Fibroblast of lung (primary cell): ENCODE measurements around the gene XKR7. TPM values are rescaled to one million over a fixed set of nuclear protein-coding genes. Genes with fewer than 3 reads are reported as not detected.

Experiments
- DNase-seq, 2 donors: peaks; one replicate each; pipeline versions ENCODE4 v3.0.0 to v3.0.0-alpha.2; 2010; ENCODE audit warnings: low read depth in 2 of 2
- H2AFZ ChIP-seq: 2 replicates; pipeline ENCODE4 v1.5.1; 2012; ENCODE audit warnings: low read length, control low read depth, inconsistent platforms
- H3K27ac ChIP-seq: 2 replicates; pipeline ENCODE4 v1.5.1; 2011; ENCODE audit warnings: low read length, control low read depth; ENCODE audit not compliant: insufficient read depth
- H3K27me3 ChIP-seq: 2 replicates; pipeline ENCODE4 v1.5.1; 2011; ENCODE audit warnings: mild to moderate bottlenecking, low read length; ENCODE audit not compliant: control insufficient read depth, insufficient read depth
- H3K36me3 ChIP-seq: 2 replicates; pipeline ENCODE4 v1.5.1; 2011; ENCODE audit warnings: low read length; ENCODE audit not compliant: control insufficient read depth, insufficient read depth
- H3K4me1 ChIP-seq: 2 replicates; pipeline ENCODE4 v1.5.1; 2011; ENCODE audit warnings: low read length; ENCODE audit not compliant: control insufficient read depth, insufficient read depth; ENCODE audit errors: extremely low read depth
- H3K4me2 ChIP-seq: 2 replicates; pipeline ENCODE4 v1.5.1; 2011; ENCODE audit warnings: low read length, control low read depth; ENCODE audit not compliant: insufficient read depth; ENCODE audit errors: extremely low read depth
- H3K4me3 ChIP-seq, 4 experiments: fragments of 200-600 bp in 1 of 4; sonication (generic) in 1 of 4; replicated peaks in 1 of 4; 2 replicates each; pipeline ENCODE4 v1.5.1; 2011 to 2016; ENCODE audit warnings: low read length in 4 of 4, low read depth in 3 of 4, mild to moderate bottlenecking in 3 of 4, control low read depth in 2 of 4, inconsistent platforms in 1 of 4, mixed read lengths in 1 of 4; ENCODE audit not compliant: insufficient read depth in 1 of 4; ENCODE audit errors: control extremely low read depth in 1 of 4
- H3K79me2 ChIP-seq: 2 replicates; pipeline ENCODE4 v1.5.1; 2012; ENCODE audit warnings: mild to moderate bottlenecking, low read length, inconsistent platforms; ENCODE audit not compliant: control insufficient read depth, insufficient read depth
- H3K9ac ChIP-seq: 2 replicates; pipeline ENCODE4 v1.5.1; 2011; ENCODE audit warnings: mild to moderate bottlenecking, low read length, control low read depth; ENCODE audit not compliant: insufficient read depth
- H3K9me3 ChIP-seq: 2 replicates; pipeline ENCODE4 v1.5.1; 2012; ENCODE audit warnings: low read depth, low read length; ENCODE audit not compliant: control insufficient read depth, insufficient read depth
- H4K20me1 ChIP-seq: 2 replicates; pipeline ENCODE4 v1.5.1; 2011; ENCODE audit warnings: low read length; ENCODE audit not compliant: control insufficient read depth, insufficient read depth; ENCODE audit errors: extremely low read depth
- EZH2 ChIP-seq: IDR thresholded peaks from 2 replicates; pipeline ENCODE4 v1.5.1; 2012; ENCODE audit warnings: low read length, control low read depth, mild to moderate bottlenecking; ENCODE audit errors: missing control alignments
- polyA plus RNA-seq, 2 donors: library from polyadenylated mRNA; depleted of rRNA in 1 of 2; stranded (reverse) in 1 of 2; unstranded in 1 of 2; fragments of >200 nt; gene quantifications; 2 replicates each; pipeline ENCODE4 v1.2.1, GENCODE V29; 2011 to 2012; ENCODE audit warnings: missing spikeins in 1 of 2
- total RNA-seq: library from RNA; depleted of rRNA; stranded (reverse); fragments of >200 nt; gene quantifications from 2 replicates; pipeline ENCODE4 v1.2.1, GENCODE V29; 2014
- TF ChIP-seq, protein P1 (sequence below), 2 donors: IDR thresholded peaks in 1 of 2; conservative IDR thresholded peaks in 1 of 2; 1 replicate in 1 of 2; 2 replicates in 1 of 2; pipeline ENCODE4 v1.5.1; 2011 to 2012; ENCODE audit warnings: low read length in 2 of 2, control low read depth in 1 of 2, inconsistent platforms in 1 of 2, low read depth in 1 of 2, mild to moderate bottlenecking in 1 of 2

The XKR7 gene
- total and polyA plus RNA-seq, 2 donors (not counting 1 experiment from before 2014, with no cell fraction given): not detected

DNA sequence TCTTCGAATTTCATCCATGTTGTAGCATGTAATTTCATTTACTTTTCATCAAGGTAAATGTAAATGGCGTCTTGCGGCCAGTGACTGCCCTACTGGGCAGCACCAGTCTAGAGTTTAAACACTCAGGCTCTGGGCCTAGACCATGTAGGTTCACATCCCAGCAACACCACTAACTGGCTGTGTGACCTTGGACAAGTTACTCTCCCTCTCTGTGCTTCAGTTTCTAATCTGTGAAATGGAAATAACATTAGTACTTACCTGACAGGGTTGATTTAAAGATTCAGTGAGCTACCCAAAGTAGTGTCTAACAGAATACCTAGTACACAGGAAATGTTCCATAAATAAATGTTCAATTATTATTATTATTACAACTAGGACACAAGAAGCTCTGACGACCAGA, 45.4 kb upstream of the XKR7 start:
- Histone ChIP-seq H3K4me2 (no peak overlapping the region), H2AFZ (no peak overlapping the region), H3K27me3 (peaks cover 7% of the 10 kb centered on the region), H3K9ac (no peak overlapping the region), H3K4me1 (no peaks in the 10 kb centered on the region), H3K79me2 (no peaks in the 10 kb centered on the region), H4K20me1 (peaks cover 1% of the 10 kb centered on the region), H3K27ac (no peak overlapping the region), H3K36me3 (no peaks in the 10 kb centered on the region), H3K9me3 (no peaks in the 10 kb centered on the region), H3K4me3 (no peak overlapping the region)
- DNase-seq: no peak
- TF ChIP-seq, protein P1, sequence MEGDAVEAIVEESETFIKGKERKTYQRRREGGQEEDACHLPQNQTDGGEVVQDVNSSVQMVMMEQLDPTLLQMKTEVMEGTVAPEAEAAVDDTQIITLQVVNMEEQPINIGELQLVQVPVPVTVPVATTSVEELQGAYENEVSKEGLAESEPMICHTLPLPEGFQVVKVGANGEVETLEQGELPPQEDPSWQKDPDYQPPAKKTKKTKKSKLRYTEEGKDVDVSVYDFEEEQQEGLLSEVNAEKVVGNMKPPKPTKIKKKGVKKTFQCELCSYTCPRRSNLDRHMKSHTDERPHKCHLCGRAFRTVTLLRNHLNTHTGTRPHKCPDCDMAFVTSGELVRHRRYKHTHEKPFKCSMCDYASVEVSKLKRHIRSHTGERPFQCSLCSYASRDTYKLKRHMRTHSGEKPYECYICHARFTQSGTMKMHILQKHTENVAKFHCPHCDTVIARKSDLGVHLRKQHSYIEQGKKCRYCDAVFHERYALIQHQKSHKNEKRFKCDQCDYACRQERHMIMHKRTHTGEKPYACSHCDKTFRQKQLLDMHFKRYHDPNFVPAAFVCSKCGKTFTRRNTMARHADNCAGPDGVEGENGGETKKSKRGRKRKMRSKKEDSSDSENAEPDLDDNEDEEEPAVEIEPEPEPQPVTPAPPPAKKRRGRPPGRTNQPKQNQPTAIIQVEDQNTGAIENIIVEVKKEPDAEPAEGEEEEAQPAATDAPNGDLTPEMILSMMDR (conservative IDR thresholded peaks at IDR 0.05 in 1 of 2, IDR thresholded peaks at IDR 0.05 in 1 of 2; ENCODE audit: low read depth in 1 of 2, low read length in 2 of 2): no peak
- TF ChIP-seq EZH2: no peak

DNA sequence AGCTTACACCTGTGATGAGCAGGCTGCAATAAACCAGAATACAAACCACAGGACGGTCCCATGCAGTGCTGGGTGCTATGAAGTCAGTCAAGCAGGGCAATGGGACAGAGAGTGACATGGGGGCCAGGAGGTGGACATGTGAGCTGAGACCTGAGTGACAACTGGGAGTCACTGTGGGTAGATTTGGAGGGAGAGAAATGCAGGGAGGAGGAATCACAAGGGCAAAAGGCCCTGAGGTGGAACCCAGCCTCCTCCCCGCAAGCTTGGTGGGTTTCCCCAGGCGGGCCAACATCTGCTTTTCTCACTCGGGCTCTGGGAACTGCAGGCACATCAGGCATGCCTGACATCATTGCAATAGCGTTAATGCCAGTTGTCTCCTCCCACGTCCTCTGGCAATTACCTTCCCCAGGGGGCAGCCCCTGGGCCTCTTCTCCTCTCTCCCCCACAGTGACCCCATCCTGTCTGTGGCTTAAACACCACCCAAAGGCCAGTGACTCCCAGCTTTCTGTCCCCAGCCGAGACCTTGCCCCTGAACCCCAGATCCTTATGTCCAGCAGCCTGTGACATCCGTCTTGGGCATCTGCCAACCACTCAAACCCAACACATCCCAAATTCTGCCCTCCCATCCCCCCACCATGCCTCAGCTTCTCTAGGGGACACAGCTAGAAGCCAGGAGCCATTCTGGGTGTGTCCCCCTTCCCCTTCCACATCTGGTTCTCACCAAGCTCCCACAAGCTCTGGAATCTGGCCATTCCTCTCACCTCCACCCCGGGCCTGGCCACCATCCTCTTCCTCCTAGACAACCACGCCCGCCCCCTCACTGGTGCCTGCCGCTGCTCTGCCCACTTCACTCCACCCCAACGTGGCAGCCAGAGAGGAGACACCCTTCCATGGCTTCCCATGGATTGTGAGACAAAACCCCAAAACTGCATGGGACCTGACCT, 44.3 kb upstream of the XKR7 start:
- H2AFZ ChIP-seq: no peak overlapping the region
- no peak overlapping the region for H3K27ac ChIP-seq
- no peak overlapping the region for H3K9ac ChIP-seq
- DNase-seq: no peak
- H4K20me1 ChIP-seq: peaks cover 1% of the 10 kb centered on the region
- H3K27me3 ChIP-seq: peaks cover 7% of the 10 kb centered on the region
- no peak overlapping the region for H3K4me2 ChIP-seq
- H3K9me3 ChIP-seq: no peaks in the 10 kb centered on the region
- H3K36me3 ChIP-seq: no peaks in the 10 kb centered on the region
- H3K4me1 ChIP-seq: no peaks in the 10 kb centered on the region
- TF ChIP-seq EZH2: no peak
- TF ChIP-seq, protein P1 (conservative IDR thresholded peaks at IDR 0.05 in 1 of 2, IDR thresholded peaks at IDR 0.05 in 1 of 2; ENCODE audit: low read depth in 1 of 2, low read length in 2 of 2): no peak
- no peaks in the 10 kb centered on the region for H3K79me2 ChIP-seq
- H3K4me3 ChIP-seq: no peak overlapping the region

DNA sequence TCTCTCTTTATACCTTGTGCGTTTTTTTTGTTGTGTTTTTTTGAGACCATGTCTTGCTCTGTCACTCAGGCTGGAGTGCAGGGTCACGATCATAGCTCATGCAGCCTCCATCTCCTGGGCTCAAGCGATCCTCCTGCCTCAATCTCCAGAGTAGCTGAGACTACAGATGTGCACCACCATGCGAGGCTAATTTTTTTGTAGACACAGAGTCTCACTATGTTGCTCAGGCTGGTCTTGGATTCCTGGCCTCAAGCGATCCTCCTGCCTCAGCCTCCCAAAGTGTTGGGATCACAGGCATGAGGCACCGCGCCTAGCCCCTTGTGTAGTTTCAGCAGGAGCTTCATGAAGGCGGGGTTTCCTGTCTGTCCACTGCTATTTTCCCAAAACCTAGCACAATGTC, 43.4 kb upstream of the XKR7 start:
- Histone ChIP-seq H3K4me2 (no peak overlapping the region), H3K4me3 (no peak overlapping the region), H2AFZ (no peak overlapping the region), H3K79me2 (no peaks in the 10 kb centered on the region), H3K27ac (no peak overlapping the region), H3K9ac (no peak overlapping the region), H3K36me3 (no peaks in the 10 kb centered on the region), H3K4me1 (no peaks in the 10 kb centered on the region), H3K9me3 (no peaks in the 10 kb centered on the region), H4K20me1 (peaks cover 1% of the 10 kb centered on the region), H3K27me3 (peaks cover 8% of the 10 kb centered on the region)
- DNase-seq: no peak
- no peak for TF ChIP-seq EZH2
- TF ChIP-seq, protein P1 (conservative IDR thresholded peaks at IDR 0.05 in 1 of 2, IDR thresholded peaks at IDR 0.05 in 1 of 2; ENCODE audit: low read depth in 1 of 2, low read length in 2 of 2): no peak
